K562 (cell line): ENCODE data around the gene KRT76. TPM values are rescaled to one million over a fixed set of nuclear protein-coding genes. Genes with fewer than 3 reads are reported as not detected.

Experiments used
- ATAC-seq: fragments of 200-7000 bp; cut with Tn5 transposase; 3 replicates; pipeline ENCODE4 v1.9.1; 2020; ENCODE audit warnings: moderate library complexity
- BruUV-seq: library from RNA; stranded (reverse); fragments of 400-500 nt; replicated peaks from 2 replicates; lab custom pipeline; 2021; lab: Mats Ljungman, UMichigan
- CTCF ChIA-PET: fragments of 300-600 bp; formaldehyde crosslinking; extraction: SDS; loops from one replicate; lab custom pipeline; 2021; ENCODE audit warnings: low intra/inter-chr PET ratio; lab: Yijun Ruan, JAX
- POLR2A ChIA-PET: fragments of 300-600, 350-650 bp; sonication (Branson Sonifier 250); formaldehyde crosslinking; extraction: SDS; loops from one replicate; lab custom pipeline; 2021; ENCODE audit warnings: antibody characterized with exemption, inconsistent platforms; lab: Yijun Ruan, JAX
- DNase-seq, 4 experiments: peaks; one replicate each; pipeline versions ENCODE4 v3.0.0 to v3.0.0-alpha.2; 2011 to 2018; ENCODE audit warnings: low spot score in 3 of 4, mixed read lengths in 3 of 4; ENCODE audit errors: extremely low read depth in 1 of 4
- FAIRE-seq: peaks from 2 replicates; lab custom pipeline; 2011; peaks lifted over from hg19 to GRCh38; lab: Jason Lieb, UNC
- H2AFZ ChIP-seq: 2 replicates; pipeline ENCODE4 v1.6.0; 2011; ENCODE audit warnings: low read depth, low read length, control low read depth, inconsistent platforms
- H3K27ac ChIP-seq: fragments of 200-600 bp; 3 replicates; pipeline ENCODE4 v1.8.0; 2011; ENCODE audit warnings: low read depth, mild to moderate bottlenecking, control low read depth, inconsistent platforms, low read length, moderate library complexity, mixed read lengths; ENCODE audit errors: extremely low read depth
- H3K27me3 ChIP-seq, 2 experiments: fragments of 300-600 bp in 1 of 2; 2 replicates in 1 of 2; 3 replicates in 1 of 2; pipeline versions ENCODE4 v1.6.0 to v1.8.0; 2011; ENCODE audit warnings: inconsistent platforms in 2 of 2, low read length in 2 of 2, mild to moderate bottlenecking in 1 of 2, mixed read lengths in 1 of 2, moderate library complexity in 1 of 2; ENCODE audit not compliant: control insufficient read depth in 2 of 2, insufficient read depth in 2 of 2
- H3K36me3 ChIP-seq: fragments of 300-600 bp; 3 replicates; pipeline ENCODE4 v1.8.0; 2011; ENCODE audit warnings: mild to moderate bottlenecking, low read length, inconsistent platforms; ENCODE audit not compliant: control insufficient read depth, insufficient read depth
- H3K4me1 ChIP-seq, 2 experiments: fragments of 200-600 bp in 1 of 2; replicated peaks in 1 of 2; 2 replicates in 1 of 2; 3 replicates in 1 of 2; pipeline versions ENCODE4 v1.5.1 to v1.8.0; 2011; ENCODE audit warnings: inconsistent platforms in 2 of 2, low read length in 2 of 2, mild to moderate bottlenecking in 1 of 2, mixed read lengths in 1 of 2, moderate library complexity in 1 of 2; ENCODE audit not compliant: control insufficient read depth in 2 of 2, insufficient read depth in 2 of 2
- H3K4me2 ChIP-seq: 2 replicates; pipeline ENCODE4 v1.6.1; 2011; ENCODE audit warnings: low read length, control low read depth, inconsistent platforms, mixed read lengths; ENCODE audit not compliant: insufficient read depth
- H3K4me3 ChIP-seq: fragments of 200-600 bp; sonication (generic), shearing (Covaris generic); 2 replicates; pipeline ENCODE4 v1.5.1; 2016; ENCODE audit warnings: control low read depth, inconsistent platforms
- H3K79me2 ChIP-seq: fragments of 200-600 bp; 3 replicates; pipeline ENCODE4 v1.8.0; 2011; ENCODE audit warnings: low read length, inconsistent platforms; ENCODE audit not compliant: control insufficient read depth, insufficient read depth
- H3K9ac ChIP-seq, 2 experiments: 2 replicates each; pipeline versions ENCODE4 v1.6.0 to v1.6.1; 2011; ENCODE audit warnings: low read depth in 2 of 2, low read length in 2 of 2, control low read depth in 1 of 2, inconsistent platforms in 1 of 2, mild to moderate bottlenecking in 1 of 2, mixed read lengths in 1 of 2; ENCODE audit not compliant: insufficient read depth in 1 of 2
- H3K9me1 ChIP-seq: one replicate; pipeline ENCODE4 v1.6.0; 2011; ENCODE audit warnings: inconsistent platforms, mild to moderate bottlenecking, low read length, moderate library complexity; ENCODE audit not compliant: control insufficient read depth, insufficient read depth
- H3K9me3 ChIP-seq: replicated peaks from 2 replicates; pipeline ENCODE4 v1.5.1; 2011; ENCODE audit warnings: low read depth, low read length, inconsistent platforms; ENCODE audit not compliant: control insufficient read depth, insufficient read depth
- H4K20me1 ChIP-seq: replicated peaks from 2 replicates; pipeline ENCODE4 v1.6.1; 2011; ENCODE audit warnings: low read length, inconsistent platforms, mixed read lengths; ENCODE audit not compliant: control insufficient read depth, insufficient read depth
- DACH1 ChIP-seq: fragments of 450-650 bp; IDR thresholded peaks from 2 replicates; pipeline ENCODE4 v1.6.1; 2018; ENCODE audit not compliant: partially characterized antibody
- EGR1 ChIP-seq: fragments of 450-650 bp; conservative IDR thresholded peaks from 2 replicates; pipeline ENCODE4 v1.6.1; 2017; ENCODE audit warnings: mild to moderate bottlenecking
- ERF ChIP-seq: fragments of 450-650 bp; formaldehyde crosslinking; IDR thresholded peaks from 2 replicates; pipeline ENCODE4 v1.4.0; 2020; ENCODE audit warnings: mild to moderate bottlenecking, mixed read lengths
- FOXA3 ChIP-seq, 2 experiments: fragments of 450-650 bp in 1 of 2; sonication (generic) in 1 of 2; formaldehyde crosslinking; IDR thresholded peaks in 1 of 2; conservative IDR thresholded peaks in 1 of 2; 2 replicates each; pipeline versions ENCODE4 v1.4.0 to v1.8.0; 2020 to 2022; ENCODE audit warnings: mild to moderate bottlenecking in 2 of 2, missing genetic modification reagents in 1 of 2
- HDAC2 ChIP-seq: fragments of 450-650 bp; IDR thresholded peaks from 2 replicates; pipeline ENCODE4 v1.6.1; 2016; ENCODE audit warnings: mild to moderate bottlenecking
- HDAC3 ChIP-seq: fragments of 450-650 bp; IDR thresholded peaks from 2 replicates; pipeline ENCODE4 v1.6.1; 2018; ENCODE audit warnings: borderline replicate concordance, mild to moderate bottlenecking, moderate library complexity; ENCODE audit not compliant: partially characterized antibody
- NR1H2 ChIP-seq: sonication (generic); formaldehyde crosslinking; IDR thresholded peaks from 2 replicates; pipeline ENCODE4 v1.4.0; 2020; ENCODE audit warnings: mild to moderate bottlenecking, missing genetic modification reagents
- PRDM10 ChIP-seq: fragments of 450-650 bp; IDR thresholded peaks from 2 replicates; pipeline ENCODE4 v1.6.1; 2018; ENCODE audit not compliant: partially characterized antibody
- PRPF4 ChIP-seq: fragments of 200-400 bp; formaldehyde crosslinking; IDR thresholded peaks from one replicate; pipeline ENCODE4 v1.6.1; 2017; ENCODE audit warnings: low read length, low read depth, mild to moderate bottlenecking; ENCODE audit not compliant: insufficient read depth, poor library complexity, severe bottlenecking
- RAD21 ChIP-seq, 2 experiments: fragments of 250-450 bp in 1 of 2; fragments of 450-650 bp in 1 of 2; sonication (Bioruptor Pico) in 1 of 2; formaldehyde crosslinking in 1 of 2; IDR thresholded peaks in 1 of 2; conservative IDR thresholded peaks in 1 of 2; 2 replicates each; pipeline versions ENCODE4 v1.4.0 to v1.8.0; 2020 to 2022; ENCODE audit warnings: mild to moderate bottlenecking in 2 of 2, moderate library complexity in 1 of 2
- STAG1 ChIP-seq: sonication (generic); formaldehyde crosslinking; IDR thresholded peaks from 2 replicates; pipeline ENCODE4 v1.5.0; 2020; ENCODE audit warnings: missing genetic modification reagents, borderline replicate concordance
- TAF7 ChIP-seq: fragments of 450-650 bp; IDR thresholded peaks from 2 replicates; pipeline ENCODE4 v1.6.1; 2016; ENCODE audit warnings: missing genetic modification characterization, missing compliant biosample characterization
- THRA ChIP-seq: fragments of 450-650 bp; IDR thresholded peaks from 2 replicates; pipeline ENCODE4 v1.6.1; 2017; ENCODE audit warnings: mild to moderate bottlenecking, moderate library complexity
- ZNF511 ChIP-seq: sonication (generic); formaldehyde crosslinking; IDR thresholded peaks from 2 replicates; pipeline ENCODE4 v1.8.0; 2022; ENCODE audit warnings: mild to moderate bottlenecking, missing genetic modification reagents
- ZNF766 ChIP-seq: fragments of 200-800 bp; sonication (Bioruptor generic); conservative IDR thresholded peaks from 2 replicates; pipeline ENCODE4 v1.6.1; 2016; ENCODE audit warnings: missing genetic modification characterization, missing compliant biosample characterization
- WGBS: fragments of 100-300 bp; shearing (Covaris generic); methylation state at CpG from one replicate; pipeline ENCODE4 v1.1.6; 2016; ENCODE audit warnings: low coverage, mixed read lengths; ENCODE audit not compliant: insufficient coverage; ENCODE audit errors: missing lambda C conversion rate; 5-methylcytosine and 5-hydroxymethylcytosine counted together
- in situ Hi-C: fragments of 300-500 bp; cut with MboI; formaldehyde crosslinking; loops from 4 replicates; pipeline ENCODE4 v1.15.0; 2018; ENCODE audit warnings: inconsistent platforms, mixed read lengths
- intact Hi-C: fragments of 100-400 bp; cut with micrococcal nuclease; formaldehyde crosslinking; loops from 2 replicates; pipeline ENCODE4 v1.14.2; 2022
- polyA plus RNA-seq, 8 experiments: library from polyadenylated mRNA; depleted of rRNA in 4 of 8; stranded (reverse) in 5 of 8; unstranded in 3 of 8; fragments of >200 nt; fragmentation: Nextera tagmentation in 2 of 8; fragmentation: Illumina TruSeq in 1 of 8; extraction: Ambion mirVana in 2 of 8; extraction: Trizol in 1 of 8; gene quantifications; 2 replicates each; pipeline versions ENCODE4 v1.2.1 to v1.2.3, GENCODE V29; 2011 to 2014; ENCODE audit warnings: inconsistent platforms in 1 of 8, missing spikeins in 1 of 8
- total RNA-seq, 7 experiments: library from RNA; depleted of rRNA in 6 of 7; stranded (reverse); fragments of >200 nt in 6 of 7; fragmentation: Illumina TruSeq in 2 of 7; extraction: Trizol in 2 of 7; gene quantifications; 2 replicates each; pipeline versions ENCODE4 v1.2.1 to v1.2.3, GENCODE V29; 2011 to 2021; ENCODE audit warnings: low replicate concordance in 1 of 7

KRT76 gene
- total and polyA plus RNA-seq, 9 of the 15 experiments (the other 6 are each of a cell fraction or from before 2014, with no cell fraction given) = not detected

- H3K27me3 ChIP-seq = peaks cover 7 to 18% of the 10 kb centered on the region in 2 experiments; a peak in 3 of 5 replicates
- in situ Hi-C loops (no loop called here), intact Hi-C loops (no loop called here)
- 77% methylated on average over 11 of the region's 11 CpGs for WGBS
- ChIA-PET POLR2A (interaction anchor here (0.6 to 1.0 kb wide), 3 partner anchors 9 to 45 kb away, joined by 4 to 5 read pairs (median 4); partner anchors contain the start of gene KRT79), CTCF (no interaction called here)
- H3K4me2 ChIP-seq = no peak overlapping the region
- H3K36me3 ChIP-seq = no peaks in the 10 kb centered on the region
- H3K27ac ChIP-seq = no peak overlapping the region
- no peaks in the 10 kb centered on the region for H4K20me1 ChIP-seq
- no peaks in the 10 kb centered on the region for H3K9me3 ChIP-seq
- no peaks in the 10 kb centered on the region for H3K79me2 ChIP-seq
- H3K9ac ChIP-seq = peak overlapping the region in 1 of 2 experiments; percentile 85; a peak in 1 of 4 replicates
- DNase-seq (no peak), FAIRE-seq (no peak), ATAC-seq (no peak)
- peaks cover 8 to 17% of the 10 kb centered on the region in 2 experiments; a peak in 4 of 5 replicates for H3K4me1 ChIP-seq
- no TSS peak for BruUV-seq
- H3K4me3 ChIP-seq = no peak overlapping the region
- no peaks in the 10 kb centered on the region for H3K9me1 ChIP-seq
- no peak overlapping the region for H2AFZ ChIP-seq
- TF ChIP-seq PRPF4 = no peak
- no peak for TF ChIP-seq TAF7 (tag)
- no peak for TF ChIP-seq STAG1
- TF ChIP-seq PRDM10 = no peak
- TF ChIP-seq FOXA3 (CRISPR knock-in tag; conservative IDR thresholded peaks at IDR 0.05 in 1 of 2, IDR thresholded peaks at IDR 0.05 in 1 of 2) = no peak
- TF ChIP-seq THRA = no peak
- no peak for TF ChIP-seq ZNF511 (CRISPR knock-in tag)
- TF ChIP-seq RAD21 (CRISPR knock-in tag; conservative IDR thresholded peaks at IDR 0.05 in 1 of 2, IDR thresholded peaks at IDR 0.05 in 1 of 2) = no peak
- no peak for TF ChIP-seq HDAC2
- TF ChIP-seq ZNF766 (CRISPR knock-in tag) = no peak
- no peak for TF ChIP-seq DACH1
- TF ChIP-seq ERF (CRISPR knock-in tag) = no peak
- no peak for TF ChIP-seq HDAC3
- no peak for TF ChIP-seq EGR1
- no peak for TF ChIP-seq NR1H2 (CRISPR knock-in tag)
Observed at GRCh38 chr12:52788876-52789636, 11.9 kb upstream of the KRT76 start.
